Measurements from ENCODE around the gene NAP1L3. TPM values are rescaled to one million over a fixed set of nuclear protein-coding genes. Genes with fewer than 3 reads are reported as not detected.

NAP1L3 gene
- total RNA-seq, 2 experiments from 2014 or later: 7.6 to 7.7 TPM

DNA sequence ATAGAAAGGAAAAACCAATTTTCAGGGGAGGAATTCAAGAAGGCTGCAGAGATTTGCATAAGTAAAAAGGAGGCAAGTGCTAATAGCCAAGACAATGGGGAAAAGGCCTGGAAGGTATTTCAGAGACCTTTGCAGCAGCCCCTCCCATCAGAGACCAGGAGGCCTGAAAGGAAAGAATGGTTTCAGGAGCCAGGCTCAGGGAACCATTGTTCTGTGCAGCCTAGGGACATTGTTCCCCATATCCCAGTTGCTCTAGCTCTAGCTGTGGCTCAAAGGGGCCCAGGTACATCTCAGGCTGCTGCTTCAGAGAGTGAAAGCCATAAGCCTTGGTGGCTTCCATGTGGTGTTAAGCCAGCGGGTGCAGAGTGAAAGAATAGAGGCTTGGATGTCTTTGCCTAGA lies 24.0 kb downstream of the NAP1L3 start:
- Histone ChIP-seq H3K36me3 (ENCODE audit: insufficient read depth, low read length) (no peaks in the 10 kb centered on the region), H3K27me3 (ENCODE audit: control insufficient read depth in 1 of 2, insufficient read depth in 2 of 2, low read length in 2 of 2) (no peaks in the 10 kb centered on the region), H3K27ac (ENCODE audit: low read depth in 1 of 2, low read length in 2 of 2) (no peak overlapping the region), H3K9me3 (ENCODE audit: control insufficient read depth in 1 of 2, insufficient read depth in 1 of 2, low read length in 2 of 2) (no peaks in the 10 kb centered on the region), H3K4me1 (ENCODE audit: insufficient read depth, low read length) (no peaks in the 10 kb centered on the region), H3K4me3 (ENCODE audit: low read length) (no peak overlapping the region)
- Mint-ChIP-seq H3K4me3 (no peak overlapping the region), H3K27ac (no peak overlapping the region), H3K36me3 (ENCODE audit: low read depth) (no peaks in the 10 kb centered on the region), H3K27me3 (no peaks in the 10 kb centered on the region), H3K9me3 (peaks cover 2% of the 10 kb centered on the region), H3K4me1 (ENCODE audit: low read depth) (no peaks in the 10 kb centered on the region)
- intact Hi-C loops (cut with DNase I, micrococcal nuclease): no loop called here
- ATAC-seq (ENCODE audit: poor library complexity): no peak
- DNase-seq: no peak
- TF ChIP-seq, protein P1, sequence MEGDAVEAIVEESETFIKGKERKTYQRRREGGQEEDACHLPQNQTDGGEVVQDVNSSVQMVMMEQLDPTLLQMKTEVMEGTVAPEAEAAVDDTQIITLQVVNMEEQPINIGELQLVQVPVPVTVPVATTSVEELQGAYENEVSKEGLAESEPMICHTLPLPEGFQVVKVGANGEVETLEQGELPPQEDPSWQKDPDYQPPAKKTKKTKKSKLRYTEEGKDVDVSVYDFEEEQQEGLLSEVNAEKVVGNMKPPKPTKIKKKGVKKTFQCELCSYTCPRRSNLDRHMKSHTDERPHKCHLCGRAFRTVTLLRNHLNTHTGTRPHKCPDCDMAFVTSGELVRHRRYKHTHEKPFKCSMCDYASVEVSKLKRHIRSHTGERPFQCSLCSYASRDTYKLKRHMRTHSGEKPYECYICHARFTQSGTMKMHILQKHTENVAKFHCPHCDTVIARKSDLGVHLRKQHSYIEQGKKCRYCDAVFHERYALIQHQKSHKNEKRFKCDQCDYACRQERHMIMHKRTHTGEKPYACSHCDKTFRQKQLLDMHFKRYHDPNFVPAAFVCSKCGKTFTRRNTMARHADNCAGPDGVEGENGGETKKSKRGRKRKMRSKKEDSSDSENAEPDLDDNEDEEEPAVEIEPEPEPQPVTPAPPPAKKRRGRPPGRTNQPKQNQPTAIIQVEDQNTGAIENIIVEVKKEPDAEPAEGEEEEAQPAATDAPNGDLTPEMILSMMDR (IDR thresholded peaks at IDR 0.05): no peak
- CTCF ChIA-PET: no interaction called here
- POLR2A ChIA-PET: no interaction called here

DNA sequence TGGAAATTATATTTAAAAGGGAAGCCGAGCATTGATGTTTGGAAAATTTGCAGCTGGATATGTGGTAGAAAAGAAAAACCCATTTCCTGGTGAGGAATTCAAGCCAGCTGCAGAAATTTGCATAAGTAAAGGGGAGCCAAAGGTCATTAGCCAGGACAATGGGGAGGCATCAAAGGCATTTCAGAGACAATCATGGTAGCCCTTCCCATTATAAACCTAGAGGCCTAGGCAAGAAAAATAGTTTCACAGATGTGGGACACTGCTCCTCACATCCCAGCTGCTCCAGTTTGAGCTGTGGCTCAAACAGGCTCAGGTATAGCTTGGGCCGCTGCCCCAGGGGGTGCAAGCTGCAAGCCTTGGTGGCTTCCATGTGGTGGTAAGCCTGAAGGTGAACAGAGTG lies 35.8 kb downstream of the NAP1L3 start:
- intact Hi-C loops (cut with DNase I, micrococcal nuclease): no loop called here
- ChIA-PET POLR2A (no interaction called here), CTCF (no interaction called here)
- H3K27ac ChIP-seq (ENCODE audit: low read depth in 1 of 2, low read length in 2 of 2): no peak overlapping the region
- Mint-ChIP-seq H3K9me3 (no peaks in the 10 kb centered on the region), H3K4me1 (ENCODE audit: low read depth) (no peaks in the 10 kb centered on the region), H3K4me3 (no peak overlapping the region), H3K27ac (no peak overlapping the region), H3K36me3 (ENCODE audit: low read depth) (no peaks in the 10 kb centered on the region), H3K27me3 (no peaks in the 10 kb centered on the region)
- H3K36me3 ChIP-seq (ENCODE audit: insufficient read depth, low read length): no peaks in the 10 kb centered on the region
- no peaks in the 10 kb centered on the region for H3K27me3 ChIP-seq (ENCODE audit: control insufficient read depth in 1 of 2, insufficient read depth in 2 of 2, low read length in 2 of 2)
- H3K9me3 ChIP-seq (ENCODE audit: control insufficient read depth in 1 of 2, insufficient read depth in 1 of 2, low read length in 2 of 2): peaks cover 0 to 6% of the 10 kb centered on the region in 2 experiments
- DNase-seq (no peak), ATAC-seq (ENCODE audit: poor library complexity) (no peak)
- TF ChIP-seq, protein P1 (IDR thresholded peaks at IDR 0.05): no peak
- H3K4me1 ChIP-seq (ENCODE audit: insufficient read depth, low read length): no peaks in the 10 kb centered on the region
- no peak overlapping the region for H3K4me3 ChIP-seq (ENCODE audit: low read length)

Other genes with a start within 250 kb of the NAP1L3 start
- gene FAM133A, start 628 bp upstream of the NAP1L3 start, total RNA-seq: not detected

All from CD4-positive, alpha-beta T cell (primary cell).